Measurements from ENCODE around the gene HMX1. TPM values are rescaled to one million over a fixed set of nuclear protein-coding genes. Genes with fewer than 3 reads are reported as not detected.
A peak's percentile ranks its signal among the peaks of the same experiment; 100 is the strongest.

HMX1 gene
- total RNA-seq, 1 experiment from 2014 or later = 5.0 TPM

GRCh38 chr4:8910100-8910821 is 38.6 kb upstream of the HMX1 start:
- peak; percentile 29 for DNase-seq (ENCODE audit: low read depth)

DNA sequence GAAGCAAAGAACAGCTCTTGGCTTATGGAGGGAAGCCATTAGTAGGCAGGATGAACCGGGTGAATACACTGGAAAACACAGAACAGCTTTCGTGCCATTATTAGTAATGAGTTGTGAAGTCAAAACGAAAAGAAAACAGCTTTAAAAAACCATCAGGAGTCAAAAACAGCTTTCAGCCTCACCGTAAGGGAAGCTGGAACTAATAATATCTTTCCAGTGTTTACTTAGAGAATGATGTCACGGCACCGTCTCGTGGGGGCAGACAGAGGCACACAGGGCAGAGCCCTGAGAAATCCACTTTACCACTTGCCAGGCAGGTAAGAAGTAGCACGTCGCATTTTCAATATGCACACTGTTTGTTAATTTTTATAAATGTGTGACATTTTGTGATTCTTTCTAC is 37.9 kb upstream of the HMX1 start:
- peak; percentile 58 for DNase-seq (ENCODE audit: low read depth)

- peak; percentile 6 for DNase-seq (ENCODE audit: low read depth)
Measured at GRCh38 chr4:8908206-8908893, 36.7 kb upstream of the HMX1 start.

- peak; percentile 52 for DNase-seq (ENCODE audit: low read depth)
Measured at GRCh38 chr4:8907596-8908205, 36.1 kb upstream of the HMX1 start.

DNA sequence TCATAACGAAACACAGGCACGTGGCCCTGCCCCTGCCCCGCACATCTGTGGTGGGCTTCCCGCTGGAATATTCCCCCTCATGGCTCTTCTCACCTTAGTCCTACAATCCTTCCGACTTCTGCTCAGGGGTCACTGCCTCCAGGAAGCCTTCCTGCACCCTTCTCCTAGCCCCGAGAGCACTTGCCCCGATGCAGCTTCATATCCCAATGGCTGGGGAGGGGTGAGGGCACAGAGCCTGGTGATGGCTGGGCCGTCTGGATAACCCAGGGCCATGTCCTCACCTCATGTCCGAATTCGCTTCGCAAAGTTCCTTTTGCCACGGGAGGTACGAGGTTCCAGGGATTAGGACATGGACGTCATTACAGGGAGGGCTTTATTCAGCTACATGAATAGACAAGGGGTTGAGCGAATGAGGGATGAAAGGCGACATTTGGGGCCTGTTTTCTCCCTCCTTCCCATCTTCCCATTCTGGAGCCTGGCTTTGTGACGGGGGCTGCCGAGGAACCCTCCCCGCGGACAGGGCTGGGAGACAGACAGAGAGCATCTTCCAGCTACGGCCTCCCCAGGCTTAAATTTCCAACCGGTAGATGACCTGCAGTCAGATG is 35.5 kb upstream of the HMX1 start:
- DNase-seq (ENCODE audit: low read depth) = no peak

DNA sequence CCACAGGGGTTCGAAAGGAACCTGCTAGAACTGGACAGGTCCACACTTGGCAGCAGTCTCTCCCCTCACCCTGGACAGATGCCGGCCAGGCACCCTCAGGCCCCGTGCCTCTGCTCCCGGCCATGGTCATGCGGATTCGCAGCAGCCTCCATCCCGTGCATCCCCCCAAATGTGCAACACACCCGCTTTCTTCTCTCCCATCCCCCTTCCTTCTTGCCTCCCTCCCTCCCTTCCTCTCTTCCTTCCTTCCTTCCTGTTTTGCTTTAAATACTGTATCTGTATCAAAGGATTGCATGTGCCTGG is 35.0 kb upstream of the HMX1 start:
- DNase-seq (ENCODE audit: low read depth) = no peak

DNA sequence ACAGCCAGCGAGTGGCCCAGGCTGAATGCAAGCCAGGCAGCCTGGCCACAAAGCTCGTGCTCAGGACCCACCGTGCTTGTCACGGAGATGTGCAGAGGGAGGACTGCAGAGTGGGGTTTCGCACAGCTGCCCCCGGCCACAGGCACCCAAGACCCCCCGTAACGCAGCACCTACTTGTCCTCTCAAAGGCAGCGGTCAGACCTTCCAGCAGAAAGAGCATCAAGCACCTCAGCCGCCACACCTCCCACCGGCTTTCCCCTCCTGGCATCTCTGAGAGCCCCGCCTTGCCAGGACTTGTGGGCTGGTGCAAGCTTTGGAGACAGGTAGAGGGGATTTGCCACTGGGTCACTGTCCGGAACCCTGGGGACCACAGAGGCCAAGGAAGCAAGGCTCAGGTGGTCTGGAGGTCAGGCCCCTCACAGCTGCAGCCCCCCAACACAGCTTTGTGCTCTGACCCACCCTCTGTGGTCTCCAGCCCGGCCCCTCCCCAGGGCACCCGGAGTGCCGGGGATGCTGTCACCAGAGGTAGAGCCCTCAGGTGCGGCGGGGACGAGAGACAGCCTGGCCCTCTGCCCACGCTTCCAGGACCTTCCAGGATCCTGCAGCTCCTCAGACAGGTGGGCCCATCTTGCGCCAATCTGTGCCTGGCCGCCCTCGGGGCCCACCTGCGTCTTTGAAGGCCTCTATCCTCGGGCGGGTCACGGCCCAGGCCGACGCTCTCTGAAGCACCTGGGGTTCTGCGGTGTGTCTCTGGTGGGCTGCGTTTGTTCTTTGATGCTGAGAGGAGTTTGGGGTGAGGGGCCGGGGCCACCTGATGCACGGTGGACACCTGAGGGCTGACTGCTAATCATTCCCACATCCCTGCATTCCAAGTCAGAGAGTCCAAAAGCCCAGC is 34.4 kb upstream of the HMX1 start:
- no peak for DNase-seq (ENCODE audit: low read depth)

GRCh38 chr4:8905226-8905772 is 33.7 kb upstream of the HMX1 start:
- no peak for DNase-seq (ENCODE audit: low read depth)

DNA sequence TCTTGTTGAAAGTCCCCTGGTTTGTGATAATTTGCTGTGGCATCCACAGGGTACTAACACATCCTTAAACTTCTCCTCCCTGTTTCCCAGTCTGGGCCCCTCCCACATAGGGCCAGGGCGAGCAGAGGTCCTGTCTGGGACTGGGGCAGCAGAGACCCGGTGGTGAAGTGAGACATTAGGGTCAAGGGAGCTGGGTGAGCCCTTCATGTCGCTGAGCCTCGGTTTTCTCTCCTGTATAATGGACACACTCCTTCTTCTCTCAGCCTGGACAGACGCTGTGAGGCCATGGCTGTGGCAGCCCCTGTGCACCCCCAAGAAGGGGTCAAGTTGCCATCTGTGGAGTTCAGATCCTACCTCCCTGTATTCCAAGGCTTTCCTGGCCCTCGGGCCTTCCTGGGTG is 33.0 kb upstream of the HMX1 start:
- DNase-seq (ENCODE audit: low read depth) = no peak

- DNase-seq (ENCODE audit: low read depth) = no peak
Measured at GRCh38 chr4:8904041-8904501, 32.4 kb upstream of the HMX1 start.

- DNase-seq (ENCODE audit: low read depth) = no peak
Measured at GRCh38 chr4:8901335-8901734, 29.7 kb upstream of the HMX1 start.

GRCh38 chr4:8900588-8900987 is 28.9 kb upstream of the HMX1 start:
- DNase-seq (ENCODE audit: low read depth) = no peak

GRCh38 chr4:8898419-8898818 is 26.8 kb upstream of the HMX1 start:
- no peak for DNase-seq (ENCODE audit: low read depth)

- DNase-seq (ENCODE audit: low read depth) = peak; percentile 58
Measured at GRCh38 chr4:8897251-8898167, 25.9 kb upstream of the HMX1 start.

DNA sequence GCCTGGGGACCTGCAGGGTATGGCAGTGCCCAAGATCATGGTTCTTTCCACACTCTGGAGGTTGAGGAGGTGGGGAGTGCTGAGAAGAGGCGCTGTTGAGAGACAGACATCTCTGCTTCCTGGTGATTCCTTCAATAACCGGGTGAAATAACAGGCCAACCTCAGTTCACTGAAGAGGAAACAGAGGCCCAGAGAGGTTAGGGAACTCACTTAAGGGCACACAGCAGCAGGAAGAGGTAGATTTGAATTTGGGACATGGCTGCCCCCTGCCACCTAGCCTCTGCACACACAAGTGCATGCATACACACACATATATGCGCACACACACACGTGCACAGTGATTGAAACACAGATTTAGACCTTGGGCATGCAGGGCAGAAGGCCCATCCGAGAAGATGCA is 24.9 kb upstream of the HMX1 start:
- no peak for DNase-seq (ENCODE audit: low read depth)

DNA sequence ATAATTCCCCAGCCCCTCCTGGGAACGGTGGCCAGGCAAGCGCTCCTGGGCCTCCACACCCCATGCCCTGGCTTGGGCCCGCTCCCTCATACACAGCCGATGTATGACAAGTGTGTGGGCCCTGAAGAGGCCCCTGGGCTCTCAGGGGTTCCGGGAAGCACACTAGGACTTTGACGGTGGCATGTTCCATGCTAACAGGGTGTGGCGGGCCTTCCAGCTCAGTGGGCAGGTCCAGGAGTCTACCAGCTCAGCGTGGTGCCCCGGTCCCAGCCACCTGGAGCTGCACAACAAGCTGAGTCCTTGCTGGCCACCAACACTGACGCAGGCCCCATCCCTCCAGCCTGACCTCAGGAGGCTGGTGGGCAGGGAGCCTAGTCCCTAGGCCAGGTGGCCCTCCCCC is 24.4 kb upstream of the HMX1 start:
- no peak for DNase-seq (ENCODE audit: low read depth)

- DNase-seq (ENCODE audit: low read depth) = no peak
Measured at GRCh38 chr4:8895295-8895694, 23.7 kb upstream of the HMX1 start.

- DNase-seq (ENCODE audit: low read depth) = no peak
Measured at GRCh38 chr4:8894424-8894816, 22.8 kb upstream of the HMX1 start.

- DNase-seq (ENCODE audit: low read depth) = no peak
Measured at GRCh38 chr4:8893624-8894423, 22.2 kb upstream of the HMX1 start.

DNA sequence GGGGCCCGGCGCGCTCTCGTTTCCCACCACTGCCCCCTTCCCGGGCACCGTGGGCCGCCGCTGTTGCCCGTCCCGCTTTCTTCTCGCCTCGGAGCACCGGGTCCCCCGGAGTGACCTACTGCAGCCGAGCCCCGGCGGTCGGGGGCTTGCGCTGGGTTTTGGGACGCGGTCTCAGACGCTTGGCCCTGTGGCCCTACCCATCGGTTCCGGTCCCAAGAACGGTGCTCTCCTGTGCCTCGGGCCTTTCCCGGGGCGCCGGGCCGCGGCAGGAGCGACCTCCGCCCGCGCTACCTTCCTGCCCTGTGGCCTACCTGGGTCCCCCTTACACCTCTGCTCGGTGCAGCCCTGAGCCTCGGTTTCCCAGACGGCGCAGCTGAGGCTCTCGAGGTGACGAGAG is 21.6 kb upstream of the HMX1 start:
- DNase-seq (ENCODE audit: low read depth) = no peak

Measured in Daoy (cell line).